ENCODE results near the gene MED27.

- TF ChIP-seq CTCF (IDR thresholded peaks at IDR 0.05) (no peak), POLR2A (IDR thresholded peaks at IDR 0.05) (no peak)
Measured at GRCh38 chr9:132109291-132109690, 29.6 kb upstream of the MED27 start.
